Endothelial cell of umbilical vein (primary cell): Measurements from ENCODE around the gene SPACDR.

Source experiments
- CTCF ChIP-seq, 2 donors: IDR thresholded peaks; 1 replicate in 1 of 2; 2 replicates in 1 of 2; pipeline ENCODE4 v1.5.1; 2011; ENCODE audit warnings: low read length in 2 of 2, mild to moderate bottlenecking in 2 of 2, moderate library complexity in 2 of 2, control low read depth in 1 of 2, inconsistent platforms in 1 of 2, low read depth in 1 of 2; ENCODE audit not compliant: insufficient read depth in 1 of 2; ENCODE audit errors: extremely low read depth in 1 of 2
- MAX ChIP-seq: IDR thresholded peaks from 2 replicates; pipeline ENCODE4 v1.6.1; 2011; ENCODE audit not compliant: insufficient read depth, insufficient read length
- POLR2A ChIP-seq: IDR thresholded peaks from 2 replicates; pipeline ENCODE4 v1.6.1; 2012; ENCODE audit warnings: low read depth, mild to moderate bottlenecking, control low read depth, low read length
- POLR2AphosphoS5 ChIP-seq: IDR thresholded peaks from 2 replicates; pipeline ENCODE4 v1.6.1; 2012; ENCODE audit warnings: low read depth, mild to moderate bottlenecking, control low read depth, low read length, moderate library complexity; ENCODE audit not compliant: insufficient read depth

- no peak for TF ChIP-seq POLR2AphosphoS5
- no peak for TF ChIP-seq CTCF (IDR thresholded peaks at IDR 0.05; ENCODE audit: extremely low read depth in 1 of 2, insufficient read depth in 1 of 2, low read depth in 1 of 2, low read length in 2 of 2)
- TF ChIP-seq POLR2A = no peak
- TF ChIP-seq MAX = no peak
Observed at GRCh38 chr7:100438172-100438571, 25.9 kb downstream of the SPACDR start.
